Measurements from ENCODE around the gene PTPRN2.

PTPRN2 gene

GRCh38 chr7:157828190-157828589, 759.4 kb downstream of the PTPRN2 start:
- no peak for DNase-seq (ENCODE audit: low read depth)

- DNase-seq (ENCODE audit: low read depth), result no peak
Observed at GRCh38 chr7:157827863-157828160, 759.8 kb downstream of the PTPRN2 start.

GRCh38 chr7:157827045-157827862, 760.4 kb downstream of the PTPRN2 start:
- no peak for DNase-seq (ENCODE audit: low read depth)

- DNase-seq (ENCODE audit: low read depth), result no peak
Observed at GRCh38 chr7:157826566-157826965, 761.1 kb downstream of the PTPRN2 start.

GRCh38 chr7:157825325-157825724, 762.3 kb downstream of the PTPRN2 start:
- DNase-seq (ENCODE audit: low read depth), result no peak

DNA sequence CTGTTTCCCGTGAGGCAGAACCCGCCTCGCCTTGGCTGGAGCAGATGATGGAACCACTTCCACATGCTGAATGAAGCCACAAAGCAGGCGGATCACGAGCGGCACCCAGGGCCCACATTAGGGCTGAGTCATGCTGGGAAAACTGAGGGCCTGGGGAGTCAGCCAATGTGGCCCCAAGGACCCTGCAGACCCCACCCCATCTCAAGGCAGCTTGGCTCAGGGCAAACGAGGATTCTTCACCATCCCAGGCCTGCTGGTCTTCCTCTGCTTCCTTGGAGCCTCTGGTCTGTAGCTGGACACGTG, 762.9 kb downstream of the PTPRN2 start:
- DNase-seq (ENCODE audit: low read depth), result no peak

- DNase-seq (ENCODE audit: low read depth), result no peak
Observed at GRCh38 chr7:157824011-157824818, 763.4 kb downstream of the PTPRN2 start.

- DNase-seq (ENCODE audit: low read depth), result no peak
Observed at GRCh38 chr7:157822688-157823031, 765.0 kb downstream of the PTPRN2 start.

GRCh38 chr7:157821959-157822687, 765.5 kb downstream of the PTPRN2 start:
- no peak for DNase-seq (ENCODE audit: low read depth)

DNA sequence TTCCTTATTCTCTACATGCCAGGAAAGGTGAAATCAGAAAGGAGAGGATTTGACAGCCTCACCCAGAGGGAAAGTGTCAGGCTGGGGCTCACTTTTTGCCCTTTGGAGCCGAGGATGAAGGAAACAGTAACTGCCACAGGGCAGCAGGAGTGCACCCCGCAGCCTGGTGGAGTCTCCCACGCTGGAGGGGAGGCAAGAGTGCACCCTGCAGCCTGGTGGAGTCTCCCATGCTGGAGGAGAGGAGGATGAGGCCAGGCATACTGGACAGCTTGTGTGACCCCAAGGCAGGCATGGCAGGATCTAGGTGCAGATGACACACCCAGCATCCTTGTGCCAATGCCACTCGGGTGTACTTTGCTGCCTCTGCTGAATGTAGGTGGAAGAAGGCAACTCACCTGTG, 766.8 kb downstream of the PTPRN2 start:
- DNase-seq (ENCODE audit: low read depth), result no peak

DNA sequence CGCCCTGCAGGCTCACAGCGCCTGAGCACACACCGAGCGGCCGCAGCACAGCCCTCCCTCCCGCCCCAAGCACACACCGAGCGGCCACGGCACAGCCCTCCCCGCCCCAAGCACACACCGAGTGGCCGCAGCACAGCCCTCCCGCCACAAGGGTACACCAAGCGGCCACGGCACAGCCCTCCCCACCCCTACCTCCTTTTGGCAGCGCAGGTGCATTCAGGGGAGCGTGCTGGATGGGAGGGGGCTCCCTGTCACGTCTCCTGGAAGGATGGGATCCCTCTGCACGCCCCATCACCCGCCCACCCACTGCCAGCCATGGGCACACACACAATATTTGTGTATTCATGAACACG, 768.2 kb downstream of the PTPRN2 start:
- DNase-seq (ENCODE audit: low read depth), result no peak

DNA sequence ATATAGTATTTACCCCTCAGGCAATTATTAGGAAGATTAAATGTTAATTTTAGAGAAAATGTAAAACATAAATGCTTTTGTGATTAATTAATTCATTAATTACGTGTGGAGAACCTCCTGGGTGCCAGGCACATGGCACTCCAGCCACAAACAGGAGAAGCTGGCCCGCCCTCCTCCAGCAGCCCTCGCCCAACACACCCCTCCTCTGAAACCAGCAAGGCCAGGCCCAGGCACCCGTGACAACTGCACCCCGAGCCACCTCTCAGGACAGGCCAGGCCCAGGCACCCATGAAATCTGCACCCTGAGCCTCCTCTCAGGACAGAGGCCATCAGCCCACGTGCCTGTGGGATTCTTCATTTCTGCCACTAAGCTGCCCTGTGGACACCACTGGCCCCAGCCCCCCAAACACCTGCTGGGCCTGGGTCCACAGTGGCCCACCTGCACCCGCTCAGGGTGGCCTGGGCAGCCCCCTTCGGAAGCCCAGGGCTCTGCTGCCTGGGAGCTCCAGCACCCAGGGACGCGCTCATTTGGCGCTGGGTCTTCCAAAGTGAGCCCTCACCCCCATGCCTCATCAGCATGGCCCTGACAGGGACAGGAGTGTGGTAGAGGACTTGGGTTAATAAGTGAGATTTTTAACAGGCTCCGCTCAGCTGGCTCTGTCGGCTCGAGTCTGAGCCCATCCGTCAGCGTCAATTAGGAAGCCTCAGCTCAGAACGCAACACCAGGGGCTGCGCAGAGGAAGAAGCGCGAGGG, 768.7 kb downstream of the PTPRN2 start:
- no peak for DNase-seq (ENCODE audit: low read depth)

GRCh38 chr7:157817944-157818700, 769.5 kb downstream of the PTPRN2 start:
- DNase-seq (ENCODE audit: low read depth), result no peak

- DNase-seq (ENCODE audit: low read depth), result no peak
Observed at GRCh38 chr7:157817433-157817832, 770.2 kb downstream of the PTPRN2 start.

GRCh38 chr7:157816526-157817250, 770.9 kb downstream of the PTPRN2 start:
- no peak for DNase-seq (ENCODE audit: low read depth)

- no peak for DNase-seq (ENCODE audit: low read depth)
Observed at GRCh38 chr7:157816086-157816485, 771.5 kb downstream of the PTPRN2 start.

DNA sequence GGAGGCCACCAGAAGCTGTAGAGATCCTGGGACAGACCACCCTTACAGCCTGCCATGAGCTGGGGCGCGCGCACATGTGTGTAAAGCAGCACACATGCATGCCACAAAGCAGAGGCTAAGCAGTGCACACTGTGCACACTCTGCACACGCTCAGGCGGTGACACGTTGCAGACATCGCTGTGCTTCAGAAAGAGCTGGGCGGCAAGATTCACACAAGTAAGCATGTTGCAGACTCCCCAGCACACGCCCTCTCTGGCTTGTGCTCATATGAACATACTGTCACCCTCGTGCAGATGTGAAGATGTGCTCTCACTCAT, 772.0 kb downstream of the PTPRN2 start:
- no peak for DNase-seq (ENCODE audit: low read depth)

DNA sequence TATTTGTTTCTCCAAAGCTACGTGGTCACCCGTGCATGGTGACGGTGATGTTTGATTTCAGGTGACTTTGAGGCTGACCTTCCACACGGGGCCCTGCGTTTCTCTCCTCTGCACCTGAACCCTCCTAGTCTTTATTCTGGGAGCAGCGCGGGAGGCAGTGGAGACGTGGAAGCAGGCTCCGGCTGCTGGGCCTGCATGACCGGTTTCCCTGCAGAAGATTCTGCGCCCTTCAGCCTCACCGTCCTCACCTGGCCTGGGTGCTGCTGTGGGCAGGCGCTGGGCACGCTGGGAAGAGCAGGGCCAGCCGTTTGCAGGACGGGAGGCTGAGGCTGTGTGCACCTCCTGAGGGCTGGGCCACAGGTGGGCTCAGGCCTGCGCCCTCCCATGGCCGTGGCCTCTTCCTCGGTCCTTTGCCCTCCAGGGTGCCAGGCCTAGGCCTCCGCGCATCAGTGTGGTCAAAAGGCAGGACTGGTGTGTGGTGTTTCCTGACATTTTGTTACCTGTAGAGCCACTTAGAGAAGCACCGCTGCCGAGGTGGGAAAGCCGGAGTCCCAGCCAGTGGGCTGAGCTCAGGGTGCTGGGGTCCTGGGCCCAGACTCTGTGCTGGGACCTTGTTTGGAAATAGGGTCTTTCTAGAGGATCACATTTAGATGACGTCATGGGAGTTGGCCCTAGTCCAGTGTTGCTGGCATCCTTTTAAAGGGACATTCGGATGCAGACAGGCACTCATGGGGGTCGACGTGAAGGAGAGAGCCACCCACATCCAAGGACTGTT, 772.5 kb downstream of the PTPRN2 start:
- no peak for DNase-seq (ENCODE audit: low read depth)

- no peak for DNase-seq (ENCODE audit: low read depth)
Observed at GRCh38 chr7:157813741-157814661, 773.6 kb downstream of the PTPRN2 start.
